ENCODE measurements around the gene IRF1.
"Not testable (repeated sequence)": the region's sequence is repeated elsewhere in the genome, so short reads cannot be mapped to it uniquely, and the experiment has no call there.

Gene IRF1

DNA sequence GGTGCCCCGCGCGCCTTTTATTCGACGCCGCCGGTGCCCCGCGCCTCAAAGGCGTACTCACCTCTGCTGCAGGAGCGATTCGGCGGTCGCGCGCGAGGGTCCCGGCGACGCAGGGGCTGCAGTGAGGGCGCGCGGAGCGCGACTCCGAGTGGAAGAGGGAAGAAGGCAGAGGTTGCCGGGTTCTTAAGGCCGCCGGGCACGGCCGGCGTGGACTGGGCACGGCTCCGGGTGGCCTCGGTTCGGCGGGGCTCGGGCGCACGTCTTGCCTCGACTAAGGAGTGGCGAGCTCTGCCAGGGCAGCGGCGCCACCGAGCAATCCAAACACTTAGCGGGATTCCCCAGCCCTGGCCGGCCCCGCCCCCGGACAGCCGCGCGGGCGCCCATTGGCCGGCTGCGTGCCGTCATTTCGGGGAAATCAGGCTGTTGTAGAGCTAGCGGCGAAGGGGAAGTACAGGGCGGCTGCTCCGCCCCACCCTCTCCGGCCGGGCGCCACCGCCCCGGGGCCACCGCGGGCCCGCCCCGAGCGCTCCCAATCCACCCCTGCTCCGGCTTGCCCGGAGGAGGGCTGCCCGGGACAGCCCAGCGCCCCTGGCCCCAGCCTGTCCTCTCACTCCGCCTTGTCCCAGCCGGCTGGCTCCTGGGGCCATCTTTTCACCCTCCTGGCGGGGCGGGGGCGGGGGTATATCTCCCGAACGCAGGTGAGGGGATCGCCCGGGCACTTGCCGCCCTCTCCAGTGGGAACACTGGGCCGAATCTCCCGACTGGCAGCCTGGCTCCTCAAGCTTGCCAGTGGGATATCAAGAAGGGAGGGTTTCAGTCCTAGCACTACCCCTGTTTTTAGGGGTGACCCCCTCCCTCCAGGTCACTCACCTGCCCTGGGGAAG is at the start of gene IRF1:
Gene IRF1 (minus strand): TSS at position 290 of the 884 bp plus-strand sequence. CDS start 1,295 bp downstream, outside the sequence.
- DNase-seq = peak; percentile 67

DNA sequence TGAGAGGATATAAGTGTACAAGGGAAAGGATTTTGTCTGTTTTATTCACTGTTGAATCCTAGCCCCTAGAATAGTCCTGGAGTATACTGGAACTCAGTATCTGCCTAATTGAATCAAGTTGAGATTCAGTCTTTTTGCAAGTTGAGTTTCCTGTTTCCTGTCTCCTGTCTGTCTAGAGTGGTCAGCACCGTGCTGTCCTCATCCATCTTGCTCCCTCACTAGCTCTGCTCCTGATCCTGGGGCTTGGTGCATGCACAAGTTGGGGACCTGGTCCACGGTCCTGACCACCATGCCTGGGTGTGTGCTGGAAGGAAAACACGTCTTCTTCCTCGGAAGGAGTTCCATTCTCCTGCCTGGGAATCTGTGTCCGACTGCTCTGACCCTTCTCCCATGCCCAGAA is 49.6 kb upstream of the IRF1 start:
- no peak for DNase-seq

GRCh38 chr5:132539716-132540115 is 49.1 kb upstream of the IRF1 start:
- DNase-seq = no peak

DNA sequence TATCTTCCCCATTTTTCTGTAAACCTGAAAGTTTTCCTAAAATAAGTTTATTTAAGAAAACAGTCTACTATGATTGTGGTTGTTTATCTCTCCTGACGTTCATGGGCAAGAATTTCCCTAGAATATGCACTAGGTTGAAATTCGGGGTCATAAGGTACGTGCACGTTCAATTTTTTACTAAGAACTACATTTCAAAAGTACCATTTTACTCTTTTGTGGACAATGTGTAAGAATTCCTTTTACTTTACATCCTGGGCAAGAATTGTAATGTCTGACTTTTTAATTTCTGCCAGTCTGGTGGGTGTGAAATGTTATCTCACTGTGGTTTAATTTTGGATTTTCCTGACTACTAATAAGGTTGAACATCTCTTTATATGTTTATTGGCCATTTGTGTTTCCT is 40.4 kb upstream of the IRF1 start:
- no peak for DNase-seq

GRCh38 chr5:132528866-132529634 is 38.5 kb upstream of the IRF1 start:
- no peak for DNase-seq

DNA sequence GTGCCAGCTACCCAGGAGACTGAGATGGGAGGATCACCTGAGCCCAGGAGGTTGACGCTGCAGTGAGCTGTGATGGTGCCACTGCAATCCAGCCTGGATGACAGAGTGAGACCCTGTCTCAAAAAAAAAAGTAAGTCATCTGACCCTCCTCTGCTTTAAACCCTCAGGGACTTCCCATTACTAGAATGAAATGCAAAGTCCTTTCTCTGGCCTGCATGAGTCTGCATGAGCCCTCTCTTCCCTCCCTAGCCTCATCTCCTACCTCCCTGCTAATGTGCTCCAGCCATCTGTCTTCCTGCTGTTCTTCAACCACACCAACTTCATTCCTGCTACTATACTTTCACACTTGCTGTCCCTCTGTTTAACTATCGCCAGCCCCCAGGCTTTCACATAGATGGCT is 37.4 kb upstream of the IRF1 start:
- no peak for DNase-seq

DNA sequence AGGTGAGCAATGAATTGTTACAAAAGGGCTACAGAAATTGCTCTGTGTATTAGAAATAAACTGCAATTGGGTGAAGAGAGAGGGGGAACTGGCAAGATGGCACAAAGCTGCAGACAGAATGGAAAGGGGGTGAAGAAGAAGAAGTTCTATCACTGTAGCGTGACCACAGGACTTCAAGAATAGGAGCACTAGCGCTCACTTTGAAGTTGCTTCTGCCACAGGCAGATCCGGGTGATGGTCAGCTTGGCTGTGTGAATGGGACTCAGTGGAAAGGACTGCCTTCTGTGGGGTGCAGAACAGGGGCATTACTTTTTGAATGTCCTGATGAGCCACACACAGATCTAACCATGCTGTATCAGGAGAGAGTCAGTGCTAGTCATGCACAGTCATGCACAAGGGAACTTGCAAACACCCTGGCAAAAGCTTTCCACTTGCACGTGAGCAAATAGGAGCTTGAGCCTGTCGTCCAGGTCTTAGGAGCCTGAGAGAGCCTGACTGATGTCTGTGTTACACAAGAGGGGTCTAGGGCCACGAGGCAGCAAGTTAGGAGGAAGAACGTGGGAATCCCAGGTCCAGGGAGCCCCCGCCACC is 36.5 kb upstream of the IRF1 start:
- no peak for DNase-seq

DNA sequence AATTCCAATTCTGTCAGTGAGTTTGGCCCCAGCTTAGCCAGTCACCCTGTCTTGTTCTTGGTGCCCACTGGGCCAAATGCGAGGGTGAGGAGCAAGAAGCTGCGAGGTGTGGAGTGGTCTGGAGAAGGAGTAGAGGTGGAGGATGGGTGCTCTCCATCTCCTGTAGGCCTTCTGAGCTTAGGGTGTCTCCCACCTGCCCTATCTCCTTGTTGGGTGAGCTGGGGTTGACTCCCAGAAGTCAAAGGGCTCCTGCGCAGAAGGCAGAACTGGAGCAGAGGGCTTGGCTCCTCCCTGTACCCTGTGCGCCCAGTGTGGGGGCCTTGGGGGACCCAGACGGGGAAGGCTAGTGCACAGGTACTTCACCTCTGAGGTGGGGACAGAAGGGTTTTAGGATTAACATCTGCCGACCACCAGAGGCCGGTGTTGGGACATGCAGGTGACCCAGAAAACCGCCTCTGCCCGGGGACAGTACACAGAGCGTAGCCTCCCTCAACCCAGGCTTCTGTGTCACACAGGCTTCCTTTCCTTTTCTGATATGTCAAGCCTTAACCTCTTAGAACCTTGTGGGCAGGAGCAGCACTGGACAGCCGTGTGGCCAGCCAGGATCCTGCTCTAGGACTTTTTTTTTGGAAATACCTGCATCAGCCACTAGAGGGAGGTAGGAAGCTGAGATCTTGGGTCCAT is 35.9 kb upstream of the IRF1 start:
- DNase-seq = peak; percentile 34

GRCh38 chr5:132525299-132525724 is 34.7 kb upstream of the IRF1 start:
- no peak for DNase-seq

GRCh38 chr5:132524877-132525276 is 34.3 kb upstream of the IRF1 start:
- not testable (repeated sequence) for DNase-seq

- not testable (repeated sequence) for DNase-seq
These were observed 31.5 kb upstream of the IRF1 start for GRCh38 chr5:132522067-132522466.

DNA sequence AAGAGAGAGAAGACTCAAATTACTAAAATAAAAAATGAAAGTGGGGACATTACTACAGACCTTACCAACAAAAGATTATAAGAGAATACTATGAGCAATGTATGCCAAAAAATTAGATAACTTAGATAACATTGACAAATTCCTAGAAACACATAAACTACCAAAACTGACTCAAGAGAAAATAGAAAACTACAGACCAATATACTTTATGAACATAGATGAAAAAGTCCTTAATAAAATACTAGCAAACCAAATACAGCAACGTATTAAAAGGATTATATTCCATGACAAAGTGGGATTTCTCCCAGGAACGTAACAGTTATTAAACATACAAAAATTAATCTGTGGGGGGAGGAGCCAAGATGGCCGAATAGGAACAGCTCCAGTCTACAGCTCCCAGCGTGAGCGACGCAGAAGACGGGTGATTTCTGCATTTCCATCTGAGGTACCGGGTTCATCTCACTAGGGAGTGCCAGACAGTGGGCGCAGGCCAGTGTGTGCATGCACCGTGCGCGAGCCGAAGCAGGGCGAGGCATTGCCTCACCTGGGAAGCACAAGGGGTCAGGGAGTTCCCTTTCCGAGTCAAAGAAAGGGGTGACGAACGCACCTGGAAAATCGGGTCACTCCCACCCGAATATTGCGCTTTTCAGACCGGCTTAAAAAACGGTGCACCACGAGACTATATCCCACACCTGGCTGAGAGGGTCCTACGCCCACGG is 23.2 kb upstream of the IRF1 start:
- not testable (repeated sequence) for DNase-seq

GRCh38 chr5:132510076-132510475 is 19.5 kb upstream of the IRF1 start:
- DNase-seq = no peak

DNA sequence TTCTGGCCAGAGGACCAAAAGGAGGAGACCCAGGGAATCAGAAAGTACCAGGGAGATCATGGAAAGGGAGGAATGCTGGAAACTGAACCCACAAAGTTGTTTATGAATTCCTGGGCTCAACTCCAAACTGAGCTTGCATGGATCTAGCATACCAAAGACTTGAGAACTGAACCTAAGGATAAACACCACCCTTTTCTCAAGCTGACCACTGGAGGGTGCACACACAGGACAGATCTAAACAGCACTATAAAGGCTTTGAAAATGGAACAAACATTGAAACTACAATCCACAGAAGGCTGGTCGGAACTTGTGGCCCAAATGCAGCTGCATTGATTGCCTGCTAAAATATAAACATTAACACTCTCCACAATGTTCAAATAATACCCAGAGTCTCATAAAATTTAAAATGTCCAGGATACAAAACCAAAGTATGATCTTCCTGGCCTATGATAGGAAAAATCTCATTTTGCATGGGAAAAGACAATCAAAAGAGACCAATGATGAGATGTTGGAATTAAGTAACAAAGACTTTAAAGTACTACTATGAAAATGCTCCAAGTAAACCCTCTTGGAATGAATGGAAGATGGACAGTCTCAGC is 15.6 kb upstream of the IRF1 start:
- DNase-seq = peak; percentile 3

DNA sequence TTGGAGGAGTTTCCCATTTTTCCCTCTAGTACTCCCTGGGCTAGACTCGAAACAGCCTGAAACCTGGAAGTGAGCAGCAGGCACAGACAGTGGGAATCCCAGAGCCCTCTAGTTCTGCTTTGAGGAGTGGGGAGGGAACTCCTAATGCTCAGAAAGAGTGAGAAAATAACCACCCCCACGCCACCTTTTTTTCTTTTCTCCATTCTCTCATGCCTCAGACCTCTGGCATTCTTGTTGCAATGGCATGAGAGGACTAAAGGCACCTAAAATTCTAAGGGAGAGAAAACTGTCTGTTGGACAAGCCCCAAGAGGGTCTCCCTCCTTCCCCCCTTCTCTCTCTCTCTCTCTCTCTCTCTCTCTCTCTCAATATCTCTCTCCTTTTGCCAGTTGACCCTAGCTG is 15.1 kb upstream of the IRF1 start:
- no peak for DNase-seq

- DNase-seq = no peak
These were observed 14.2 kb upstream of the IRF1 start for GRCh38 chr5:132504746-132505145.

DNA sequence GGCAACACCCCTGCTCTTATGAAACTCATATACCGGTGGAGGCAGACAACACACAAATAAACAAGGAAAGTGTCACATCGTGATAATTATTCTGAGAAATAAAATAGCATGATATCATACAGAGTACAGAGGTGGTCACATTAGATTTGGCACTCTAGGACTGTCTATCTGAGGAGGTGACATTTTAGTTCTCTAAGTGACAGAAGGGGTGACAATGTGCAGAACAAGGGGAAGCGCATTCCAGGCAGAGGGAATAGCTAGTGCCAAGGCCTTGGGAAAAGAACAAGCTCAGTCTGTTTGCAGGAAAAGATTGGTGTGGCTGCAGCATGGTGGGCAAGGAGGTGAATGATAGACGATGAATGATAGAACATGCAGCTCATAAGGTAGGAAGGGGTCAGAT is 12.7 kb upstream of the IRF1 start:
- DNase-seq = no peak

DNA sequence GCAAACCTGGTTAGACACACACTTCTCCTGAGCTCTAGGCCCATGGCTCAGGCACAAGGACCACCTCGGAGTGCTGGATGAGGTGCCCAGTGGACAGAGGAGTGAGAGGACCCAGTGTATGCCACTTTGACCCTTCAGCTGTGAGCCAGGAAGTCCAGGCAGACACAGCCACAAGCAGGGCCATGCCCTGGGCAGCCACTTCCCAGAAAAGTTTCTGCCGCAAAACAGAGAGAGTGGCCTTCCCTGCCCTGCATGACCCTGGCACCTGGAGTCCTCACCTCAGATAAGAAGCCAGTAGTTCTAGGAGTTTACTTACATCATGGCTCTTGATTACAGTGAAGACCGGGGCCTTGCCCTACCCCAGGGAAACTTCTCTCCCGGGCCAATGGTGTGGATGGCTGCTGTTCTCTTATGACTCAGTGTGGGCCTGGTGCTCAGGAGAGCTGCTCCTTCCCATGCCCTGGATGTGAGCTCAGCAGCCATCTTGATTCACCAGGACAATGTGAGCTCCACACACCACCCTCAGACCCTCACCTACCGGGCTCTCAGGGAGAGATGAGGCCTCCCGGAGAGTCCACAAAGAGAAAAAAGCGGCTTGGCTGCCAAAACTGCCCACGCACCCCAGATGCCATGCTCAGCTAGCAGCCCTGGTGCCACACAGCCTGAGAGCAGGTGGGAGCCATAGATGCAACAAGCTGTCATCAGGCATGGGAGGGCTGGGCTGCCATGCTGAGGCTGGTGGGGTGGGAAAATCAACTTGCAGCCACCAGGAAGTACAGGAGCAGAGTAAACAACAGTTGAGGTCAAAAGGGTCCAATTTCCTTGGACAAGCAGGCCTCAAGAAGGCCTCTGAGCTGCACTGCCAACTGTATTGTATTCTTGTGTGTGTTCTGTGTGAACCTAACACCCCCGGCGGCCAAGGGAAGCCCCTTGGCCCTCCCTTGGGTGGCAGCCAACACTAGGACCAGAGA is 11.7 kb upstream of the IRF1 start:
- DNase-seq = no peak

GRCh38 chr5:132501629-132501956 is 11.0 kb upstream of the IRF1 start:
- DNase-seq = no peak

GRCh38 chr5:132500931-132501628 is 10.5 kb upstream of the IRF1 start:
- DNase-seq = peak; percentile 29
